Measurements from ENCODE around the gene FAM161B.
A peak's percentile ranks its signal among the peaks of the same experiment; 100 is the strongest.
"Not testable (repeated sequence)": the region's sequence is repeated elsewhere in the genome, so short reads cannot be mapped to it uniquely, and the experiment has no call there.

FAM161B gene

DNA sequence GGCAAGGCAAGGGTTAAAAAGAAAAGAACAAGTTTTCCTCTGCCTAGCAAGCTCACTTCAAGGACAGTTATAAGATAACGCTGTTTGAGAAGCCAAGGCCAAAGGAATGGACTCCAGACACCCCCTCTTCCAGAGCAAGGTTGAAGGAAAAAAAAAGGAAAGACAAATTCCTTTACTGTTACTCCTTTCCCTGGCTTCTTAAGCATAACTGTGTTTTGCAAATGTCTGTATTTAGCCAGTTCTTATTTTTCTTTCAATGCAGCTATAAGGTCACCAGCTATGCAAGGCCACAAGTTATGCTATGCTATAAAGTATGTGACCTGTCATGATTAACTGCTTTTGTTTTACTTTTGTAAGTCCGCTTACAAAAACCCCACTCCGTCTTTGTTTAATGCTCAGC is 36.6 kb downstream of the FAM161B start:
- intact Hi-C loops (cut with micrococcal nuclease) = no loop called here
- no peaks in the 10 kb centered on the region for H3K9me3 Mint-ChIP-seq
- H3K27ac Mint-ChIP-seq = no peak overlapping the region
- H3K27me3 Mint-ChIP-seq = no peaks in the 10 kb centered on the region
- peaks cover 6% of the 10 kb centered on the region for H3K4me1 Mint-ChIP-seq (ENCODE audit: low read depth)
- H3K4me3 Mint-ChIP-seq = no peak overlapping the region
- H3K36me3 Mint-ChIP-seq (ENCODE audit: low read depth) = peaks cover 97% of the 10 kb centered on the region

DNA sequence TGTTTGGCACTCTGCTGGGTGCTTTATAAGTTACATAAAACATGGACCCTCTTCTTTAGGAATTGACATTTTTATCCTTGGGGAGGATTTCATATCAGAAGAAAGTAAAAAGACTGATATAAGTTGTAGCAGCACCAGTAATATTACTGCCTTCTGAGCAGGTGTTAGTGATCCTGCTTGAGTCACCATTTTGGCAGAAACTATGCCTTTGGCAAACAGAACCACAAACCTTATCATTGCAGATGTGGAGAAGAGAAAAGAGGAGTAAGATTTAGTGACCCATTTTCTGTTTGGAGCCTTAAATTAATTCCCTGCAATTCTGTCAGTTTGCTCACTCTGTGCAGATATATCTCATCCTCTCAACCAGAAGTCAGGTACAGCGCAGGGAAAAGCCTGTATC is 40.2 kb downstream of the FAM161B start:
- intact Hi-C loops (cut with micrococcal nuclease) = no loop called here
- Mint-ChIP-seq H3K4me1 (ENCODE audit: low read depth) (peaks cover 6% of the 10 kb centered on the region), H3K4me3 (no peak overlapping the region), H3K36me3 (ENCODE audit: low read depth) (peaks cover 100% of the 10 kb centered on the region), H3K27ac (no peak overlapping the region), H3K9me3 (no peaks in the 10 kb centered on the region), H3K27me3 (no peaks in the 10 kb centered on the region)

DNA sequence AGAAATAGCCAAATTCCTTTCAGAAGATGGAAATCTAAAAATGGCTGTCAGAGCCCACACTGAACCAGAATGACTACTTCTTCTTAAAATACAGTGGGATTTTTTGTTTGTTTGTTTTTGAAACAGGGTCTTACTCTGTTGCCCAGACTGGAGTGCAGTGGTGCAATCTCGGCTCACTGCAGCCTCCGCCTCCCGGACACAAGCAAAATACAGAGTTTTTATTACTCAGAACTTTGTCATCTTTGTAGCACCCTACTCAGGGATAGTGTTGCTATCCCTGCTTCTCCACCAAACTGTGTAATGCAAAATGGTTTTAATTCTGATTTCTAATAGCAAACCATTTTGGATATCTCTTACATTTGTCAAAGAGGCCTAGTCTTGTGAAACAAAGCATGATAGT is 46.9 kb downstream of the FAM161B start:
- Mint-ChIP-seq H3K36me3 (ENCODE audit: low read depth) (peaks cover 92% of the 10 kb centered on the region), H3K4me3 (no peak overlapping the region), H3K9me3 (no peaks in the 10 kb centered on the region), H3K4me1 (ENCODE audit: low read depth) (no peaks in the 10 kb centered on the region), H3K27me3 (no peaks in the 10 kb centered on the region), H3K27ac (no peak overlapping the region)
- intact Hi-C loops (cut with micrococcal nuclease) = no loop called here

DNA sequence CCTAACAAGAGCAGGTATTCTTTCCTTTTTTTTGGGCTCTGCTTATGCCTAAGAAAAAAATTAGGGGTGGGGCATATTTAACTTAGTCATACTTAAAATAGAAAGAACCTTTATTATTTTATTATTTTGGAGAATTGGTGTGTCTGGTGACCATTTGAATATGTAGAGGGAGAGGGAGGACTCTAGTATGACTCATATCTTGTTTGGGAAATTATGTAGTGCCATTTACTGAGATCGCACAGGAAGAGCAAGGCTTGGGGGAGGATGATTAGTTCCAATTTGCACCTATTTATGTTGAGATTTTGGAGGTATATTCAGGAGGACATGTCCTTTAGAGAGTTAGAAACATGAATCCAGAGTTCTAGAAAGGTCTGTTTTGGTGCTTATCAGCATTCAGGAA is 53.4 kb downstream of the FAM161B start:
- H3K4me3 Mint-ChIP-seq = no peak overlapping the region
- no peak overlapping the region for H3K27ac Mint-ChIP-seq
- H3K9me3 Mint-ChIP-seq = no peaks in the 10 kb centered on the region
- intact Hi-C loops (cut with micrococcal nuclease) = no loop called here
- H3K36me3 Mint-ChIP-seq (ENCODE audit: low read depth) = peaks cover 76% of the 10 kb centered on the region
- H3K4me1 Mint-ChIP-seq (ENCODE audit: low read depth) = no peaks in the 10 kb centered on the region
- no peaks in the 10 kb centered on the region for H3K27me3 Mint-ChIP-seq

DNA sequence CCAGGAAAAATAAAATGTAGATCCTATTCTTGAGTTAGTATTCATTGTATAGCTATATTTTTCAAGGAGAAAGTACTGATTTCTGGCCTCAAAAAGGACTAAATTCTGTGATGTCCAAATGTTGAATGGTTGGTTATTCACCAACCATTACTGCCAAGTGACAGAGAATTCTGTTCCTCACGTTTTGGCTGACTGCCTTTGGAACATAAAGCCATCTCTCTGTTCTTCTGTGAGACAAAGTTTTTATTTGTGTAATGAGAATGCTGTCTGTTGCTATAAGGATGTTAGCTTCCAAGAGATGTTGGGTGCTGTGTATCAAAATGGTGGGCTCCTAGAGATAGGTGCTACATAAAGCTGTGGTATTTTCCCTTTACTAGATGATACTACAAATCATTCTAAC is 54.0 kb downstream of the FAM161B start:
- H3K9me3 Mint-ChIP-seq = no peaks in the 10 kb centered on the region
- no peaks in the 10 kb centered on the region for H3K4me1 Mint-ChIP-seq (ENCODE audit: low read depth)
- intact Hi-C loops (cut with micrococcal nuclease) = no loop called here
- no peak overlapping the region for H3K27ac Mint-ChIP-seq
- no peak overlapping the region for H3K4me3 Mint-ChIP-seq
- H3K36me3 Mint-ChIP-seq (ENCODE audit: low read depth) = peaks cover 71% of the 10 kb centered on the region
- H3K27me3 Mint-ChIP-seq = no peaks in the 10 kb centered on the region

DNA sequence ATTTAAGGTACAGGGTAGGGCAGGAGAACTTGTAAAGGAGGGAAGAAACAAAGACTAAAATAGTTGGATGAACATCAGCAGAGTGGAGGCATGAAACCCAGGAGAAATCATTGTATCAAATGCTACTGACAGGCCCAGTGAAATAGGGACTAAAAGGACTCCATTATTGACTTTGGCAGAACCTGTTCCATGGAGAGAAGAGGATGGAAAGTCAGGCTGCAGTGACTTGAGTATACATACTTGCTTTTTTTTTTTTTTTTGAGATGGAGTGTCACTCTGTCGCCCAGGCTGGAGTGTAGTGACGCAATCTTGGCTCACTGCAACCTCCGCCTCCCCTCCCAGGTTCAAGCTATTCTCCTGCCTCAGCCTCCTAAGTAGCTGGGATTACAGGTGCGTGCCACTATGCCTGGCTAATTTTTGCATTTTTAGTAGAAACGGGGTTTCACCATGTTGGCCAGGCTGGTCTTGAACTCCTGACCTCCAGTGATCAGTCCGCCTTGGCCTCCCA is 55.7 kb downstream of the FAM161B start:
- not testable (repeated sequence) for H3K27ac Mint-ChIP-seq

DNA sequence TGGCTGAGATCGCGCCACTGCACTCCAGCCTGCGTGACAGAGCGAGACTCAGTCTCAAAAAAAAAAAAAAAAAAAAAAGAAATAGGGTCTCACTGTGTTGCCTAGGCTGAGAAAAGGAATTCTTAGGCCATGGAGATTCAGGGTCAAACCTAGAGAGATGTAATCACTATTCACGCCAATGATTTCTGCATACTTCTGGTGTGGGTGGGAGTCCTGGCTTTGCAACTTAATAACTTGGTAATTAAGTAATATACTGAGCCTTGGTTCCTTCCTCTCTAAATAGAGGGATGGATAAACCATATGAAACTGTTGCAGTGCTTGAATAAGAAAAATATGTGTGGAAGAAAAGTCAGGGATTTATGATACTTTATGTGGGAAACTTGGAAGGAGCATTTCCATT is 60.5 kb downstream of the FAM161B start:
- intact Hi-C loops (cut with micrococcal nuclease) = no loop called here
- Mint-ChIP-seq H3K27ac (peak overlapping the region; percentile 30), H3K27me3 (no peaks in the 10 kb centered on the region), H3K4me3 (no peak overlapping the region), H3K9me3 (no peaks in the 10 kb centered on the region), H3K4me1 (ENCODE audit: low read depth) (peaks cover 38% of the 10 kb centered on the region), H3K36me3 (ENCODE audit: low read depth) (peaks cover 22% of the 10 kb centered on the region)

More for the DNA sequence above, 55.7 kb downstream of the FAM161B start:
- H3K4me3 Mint-ChIP-seq; H3K4me1 Mint-ChIP-seq (ENCODE audit: low read depth); intact Hi-C loops (cut with micrococcal nuclease); H3K9me3 Mint-ChIP-seq; H3K27me3 Mint-ChIP-seq: not testable (repeated sequence)
- peaks cover 56% of the 10 kb centered on the region for H3K36me3 Mint-ChIP-seq (ENCODE audit: low read depth)

DNA sequence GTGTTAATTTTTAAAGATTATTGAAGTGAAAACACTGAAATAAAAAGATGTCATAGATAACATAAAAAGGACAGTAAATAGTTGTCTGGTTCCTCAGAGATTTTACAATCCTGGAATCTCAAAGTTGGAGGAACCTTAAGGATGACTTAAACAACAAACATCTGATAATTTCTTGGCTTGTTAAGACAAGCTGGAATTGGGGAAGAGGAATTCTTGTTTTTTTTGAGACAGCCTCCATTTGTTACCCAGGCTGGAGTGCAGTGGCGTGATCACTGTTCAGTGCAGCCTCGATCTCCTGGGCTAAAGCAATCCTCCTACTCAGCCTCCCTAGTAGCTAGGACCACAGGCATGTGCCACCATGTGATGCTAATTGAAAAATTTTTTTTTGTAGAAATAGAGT is 60.9 kb downstream of the FAM161B start:
- Mint-ChIP-seq H3K9me3 (no peaks in the 10 kb centered on the region), H3K27ac (peak overlapping the region; percentile 30), H3K36me3 (ENCODE audit: low read depth) (peaks cover 18% of the 10 kb centered on the region), H3K4me1 (ENCODE audit: low read depth) (peaks cover 38% of the 10 kb centered on the region), H3K4me3 (no peak overlapping the region), H3K27me3 (no peaks in the 10 kb centered on the region)
- intact Hi-C loops (cut with micrococcal nuclease) = no loop called here

DNA sequence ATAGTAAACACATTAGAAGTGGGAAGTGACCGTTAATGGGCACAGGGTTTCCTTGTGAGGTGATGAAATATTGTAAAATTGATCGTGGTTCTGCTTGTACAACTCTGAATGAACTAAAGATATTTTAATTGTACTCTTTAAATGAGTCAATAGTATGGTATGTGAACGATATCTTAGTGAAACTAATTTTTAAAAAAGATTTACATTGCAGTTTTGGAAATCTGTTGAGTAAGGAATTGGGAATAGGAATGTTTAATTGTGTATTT is 61.5 kb downstream of the FAM161B start:
- H3K27me3 Mint-ChIP-seq = no peaks in the 10 kb centered on the region
- intact Hi-C loops (cut with micrococcal nuclease) = no loop called here
- H3K4me1 Mint-ChIP-seq (ENCODE audit: low read depth) = peaks cover 38% of the 10 kb centered on the region
- peaks cover 15% of the 10 kb centered on the region for H3K36me3 Mint-ChIP-seq (ENCODE audit: low read depth)
- H3K4me3 Mint-ChIP-seq = no peak overlapping the region
- peak overlapping the region; percentile 97 for H3K27ac Mint-ChIP-seq
- no peaks in the 10 kb centered on the region for H3K9me3 Mint-ChIP-seq

DNA sequence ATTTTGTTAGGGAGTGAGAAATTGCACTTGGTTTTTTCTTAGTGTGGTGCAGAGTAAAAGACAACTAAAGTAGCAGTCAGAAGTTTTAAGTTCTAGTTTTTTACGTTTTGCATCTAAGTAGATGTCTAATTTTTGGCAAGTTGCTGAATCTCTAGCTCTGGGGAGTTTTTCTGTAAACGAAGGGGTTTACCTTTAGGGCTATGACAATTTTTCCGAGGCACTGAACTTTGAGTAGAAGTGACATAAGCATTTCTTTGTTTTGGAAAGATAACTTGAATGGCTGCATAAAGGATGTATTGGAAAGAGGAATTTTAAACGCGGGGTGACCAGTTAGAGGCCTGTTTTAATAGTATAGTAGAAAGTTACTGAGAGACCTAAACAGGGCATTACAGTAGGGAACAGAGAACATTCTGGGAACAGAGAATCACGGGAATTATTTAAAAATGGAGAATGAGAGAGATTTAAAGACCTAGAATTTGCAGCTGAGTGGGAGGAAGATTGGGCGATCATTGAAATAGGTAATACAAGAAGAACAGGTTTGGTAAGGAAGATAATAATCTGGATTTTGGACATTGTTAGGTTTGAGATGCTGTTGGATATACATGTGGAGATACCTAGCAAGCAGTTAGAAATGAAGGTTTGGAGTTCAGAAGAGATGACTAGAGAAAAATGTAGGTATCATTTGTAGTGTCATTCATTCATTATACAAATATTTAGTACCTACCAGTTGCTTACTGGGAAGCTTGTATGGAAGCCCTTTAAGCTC is 62.0 kb downstream of the FAM161B start:
- Mint-ChIP-seq H3K27ac (peak overlapping the region; percentile 97), H3K4me3 (peak overlapping the region; percentile 88), H3K9me3 (no peaks in the 10 kb centered on the region), H3K4me1 (ENCODE audit: low read depth) (peaks cover 38% of the 10 kb centered on the region), H3K27me3 (no peaks in the 10 kb centered on the region), H3K36me3 (ENCODE audit: low read depth) (peaks cover 18% of the 10 kb centered on the region)
- intact Hi-C loops (cut with micrococcal nuclease) = no loop called here

DNA sequence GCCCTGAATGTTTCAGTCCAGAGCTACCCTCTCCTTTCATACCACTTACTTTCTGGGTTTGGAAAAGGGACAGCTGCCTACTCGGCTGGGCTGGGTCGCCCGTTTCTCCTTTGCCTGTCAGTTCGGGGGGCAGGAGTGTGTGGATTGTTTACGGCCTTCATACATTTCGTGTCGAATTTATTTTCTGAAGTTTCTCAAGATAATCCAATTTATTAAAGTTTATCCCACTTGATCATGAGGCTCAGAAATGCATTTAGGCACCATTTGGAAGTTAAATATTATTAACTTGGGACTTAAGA is 62.6 kb downstream of the FAM161B start:
- H3K4me3 Mint-ChIP-seq = peak overlapping the region; percentile 88
- peaks cover 18% of the 10 kb centered on the region for H3K36me3 Mint-ChIP-seq (ENCODE audit: low read depth)
- H3K27me3 Mint-ChIP-seq = no peaks in the 10 kb centered on the region
- no peaks in the 10 kb centered on the region for H3K9me3 Mint-ChIP-seq
- peak overlapping the region; percentile 97 for H3K27ac Mint-ChIP-seq
- H3K4me1 Mint-ChIP-seq (ENCODE audit: low read depth) = peaks cover 38% of the 10 kb centered on the region
- intact Hi-C loops (cut with micrococcal nuclease) = no loop called here

DNA sequence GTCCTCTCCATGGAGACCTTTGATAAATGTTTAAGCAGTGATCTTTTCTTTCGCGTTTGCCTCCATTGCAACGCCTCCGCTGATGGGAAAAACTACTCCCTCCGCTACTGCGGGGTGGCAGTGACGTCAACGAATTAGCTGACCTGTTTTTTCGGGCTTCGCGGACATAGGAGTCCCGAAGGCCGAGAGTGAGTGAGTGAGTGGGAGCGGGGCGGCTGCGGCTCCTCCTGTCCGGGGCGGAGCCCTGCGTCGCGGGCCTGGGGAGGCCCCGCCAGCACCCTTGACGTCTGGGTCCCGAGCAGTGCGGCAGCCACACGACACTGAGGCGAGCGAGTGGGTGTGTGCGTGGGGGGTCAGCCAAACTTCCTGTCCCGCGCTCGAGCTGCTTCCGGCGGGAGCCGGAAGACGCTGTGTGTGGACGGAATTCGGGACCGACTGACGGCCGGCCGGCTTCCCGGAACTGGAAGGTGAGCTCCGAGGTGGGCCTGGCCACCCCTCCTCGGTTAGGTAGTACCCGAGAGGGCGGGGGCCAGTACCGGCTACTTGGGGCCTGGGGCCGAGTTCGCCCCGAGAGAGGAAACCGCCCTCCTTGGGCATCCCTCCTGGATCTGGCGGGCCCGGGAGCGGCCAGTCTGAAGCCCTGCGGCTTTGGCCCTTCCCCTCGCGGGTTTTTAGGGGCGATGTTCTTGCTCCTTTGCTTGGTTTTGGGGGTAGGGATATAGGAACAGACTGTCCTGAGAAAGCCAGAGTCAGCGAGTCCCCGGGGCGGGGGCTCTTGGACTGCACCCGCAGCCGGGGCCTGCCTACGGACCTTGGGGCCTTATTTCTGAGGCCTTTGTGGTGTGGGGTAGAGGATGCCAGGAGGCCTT is 63.2 kb downstream of the FAM161B start, which contains the start of gene ZNF410:
Gene ZNF410, plus strand, starts transcription at position 411 of the 869 bp plus-strand sequence. CDS start 5,317 bp downstream, outside the sequence.
- Mint-ChIP-seq H3K36me3 (ENCODE audit: low read depth) (peaks cover 18% of the 10 kb centered on the region), H3K27ac (peak within 1 kb of the TSS; percentile 97), H3K4me1 (ENCODE audit: low read depth) (peaks cover 38% of the 10 kb centered on the region), H3K9me3 (no peaks in the 10 kb centered on the region), H3K27me3 (no peaks in the 10 kb centered on the region), H3K4me3 (peak within 1 kb of the TSS; percentile 88)
- intact Hi-C loops (cut with micrococcal nuclease) = loop anchor here (1.0 kb wide), 1 partner anchor 34 kb away; no protein-coding TSS in a partner anchor

DNA sequence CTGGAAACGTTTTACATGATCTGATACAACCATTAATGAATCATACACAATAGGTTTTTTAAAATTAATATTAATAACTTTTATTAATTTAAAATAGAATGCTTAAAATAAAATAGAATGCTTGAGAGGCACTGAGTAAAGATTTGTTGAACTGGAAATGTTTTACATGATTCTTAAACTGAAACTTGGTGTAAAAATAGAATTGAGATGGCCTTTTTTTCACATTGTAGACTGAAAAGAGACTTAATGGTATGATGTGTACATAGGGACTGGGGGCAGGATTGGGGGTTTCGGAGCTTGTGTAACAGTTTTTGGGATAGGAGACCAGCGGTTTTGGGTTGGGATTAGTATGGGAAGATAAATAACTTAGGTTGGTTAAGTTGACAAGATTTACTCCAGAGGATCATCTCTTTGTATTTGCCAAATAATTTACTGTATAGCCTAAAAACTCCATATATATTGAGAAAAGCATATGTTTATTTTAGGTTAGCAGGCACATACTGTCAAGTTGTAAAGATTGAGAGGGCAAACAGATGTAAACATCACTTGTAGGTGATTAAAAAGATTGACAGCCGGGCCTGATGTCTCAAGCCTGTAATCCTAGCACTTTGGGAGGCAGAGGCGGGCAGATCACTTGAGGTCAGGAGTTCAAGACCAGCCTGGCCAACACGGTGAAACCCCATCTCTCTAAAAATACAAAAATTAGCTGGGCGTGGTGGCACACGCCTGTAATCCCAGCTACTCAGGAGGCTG is 65.3 kb downstream of the FAM161B start:
- Mint-ChIP-seq H3K4me3 (no peak overlapping the region), H3K4me1 (ENCODE audit: low read depth) (peaks cover 35% of the 10 kb centered on the region), H3K27ac (no peak overlapping the region), H3K27me3 (no peaks in the 10 kb centered on the region), H3K9me3 (no peaks in the 10 kb centered on the region), H3K36me3 (ENCODE audit: low read depth) (peaks cover 18% of the 10 kb centered on the region)
- intact Hi-C loops (cut with micrococcal nuclease) = no loop called here

Data from dendritic cell treated with granulocyte-macrophage colony-stimulating factor and Interleukin-4, amounts not matched to agents 40 ng/mL and 50 ng/mL, for 4 days (primary cell).